ENCODE data around the gene SKIL.
"Not testable (repeated sequence)": the region's sequence is repeated elsewhere in the genome, so short reads cannot be mapped to it uniquely, and the experiment has no call there.

The SKIL gene

DNA sequence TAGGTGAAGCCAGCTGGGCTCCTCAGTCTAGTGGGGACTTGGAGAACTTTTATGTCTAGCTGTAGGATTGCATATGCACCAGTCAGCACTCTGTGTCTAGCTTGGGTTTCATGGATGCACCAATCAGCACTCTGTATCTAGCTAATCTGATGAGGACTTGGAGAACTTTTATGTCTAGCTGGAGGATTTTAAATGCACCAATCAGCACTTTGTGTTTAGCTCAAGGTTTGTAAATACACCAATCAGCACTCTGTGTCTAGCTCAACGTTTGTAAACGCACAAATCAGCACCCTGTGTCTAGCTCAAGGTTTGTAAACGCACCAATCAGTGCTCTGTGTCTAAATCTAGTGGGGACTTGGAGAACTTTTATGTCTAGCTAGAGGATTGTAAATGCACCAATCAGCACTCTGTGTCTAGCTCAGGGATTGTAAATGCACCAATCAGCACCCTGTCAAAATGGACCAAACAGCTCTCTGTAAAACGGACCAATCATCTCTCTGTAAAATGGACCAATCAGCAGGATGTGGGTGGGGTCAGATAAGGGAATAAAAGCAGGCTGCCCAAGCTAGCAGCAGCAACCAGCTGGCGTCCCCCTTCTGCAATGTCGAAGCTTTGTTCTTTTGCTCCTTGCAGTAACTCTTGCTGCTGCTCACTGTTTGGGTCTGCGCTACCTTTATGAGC is 29.5 kb upstream of the SKIL start:
- not testable (repeated sequence) for H3K27me3 ChIP-seq (ENCODE audit: control insufficient read depth in 5 of 5, insufficient read depth in 4 of 5, low read length in 5 of 5); H3K4me3 ChIP-seq (ENCODE audit: low read depth in 1 of 5, low read length in 5 of 5); H3K9me3 ChIP-seq (ENCODE audit: control insufficient read depth in 5 of 5, low read length in 5 of 5); H3K4me1 ChIP-seq (ENCODE audit: control insufficient read depth in 5 of 5, insufficient read depth in 5 of 5, low read length in 5 of 5); H3K27ac ChIP-seq (ENCODE audit: low read depth, low read length); H3K36me3 ChIP-seq (ENCODE audit: control insufficient read depth in 5 of 5, insufficient read depth in 5 of 5, low read length in 5 of 5); H3K9ac ChIP-seq (ENCODE audit: low read length in 5 of 5)

DNA sequence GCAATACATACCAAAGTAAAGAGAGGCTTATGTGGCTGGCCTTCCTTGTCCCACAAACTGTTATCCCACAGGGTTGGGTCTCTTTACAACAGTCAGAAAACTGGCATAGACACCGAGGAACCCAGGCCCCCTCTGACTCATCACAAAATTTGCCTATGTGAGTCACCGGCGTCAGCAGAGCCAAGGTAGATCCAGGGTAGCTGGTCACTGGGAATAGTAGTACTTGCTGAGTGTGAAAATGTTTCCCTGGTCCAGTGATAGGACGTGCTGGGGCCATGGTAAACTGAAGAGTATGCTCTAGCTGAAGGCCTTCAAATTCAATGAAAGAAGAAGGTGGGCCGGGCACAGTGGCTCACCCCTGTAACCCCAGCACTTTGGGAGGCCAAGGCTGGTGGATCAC is 27.1 kb upstream of the SKIL start:
- peaks cover 0 to 4% (median 0%) of the 10 kb centered on the region in 5 donors for H3K4me1 ChIP-seq (ENCODE audit: control insufficient read depth in 5 of 5, insufficient read depth in 5 of 5, low read length in 5 of 5)
- H3K27me3 ChIP-seq (ENCODE audit: control insufficient read depth in 5 of 5, insufficient read depth in 4 of 5, low read length in 5 of 5), result no peaks in the 10 kb centered on the region
- H3K9me3 ChIP-seq (ENCODE audit: control insufficient read depth in 5 of 5, low read length in 5 of 5), result no peaks in the 10 kb centered on the region
- H3K36me3 ChIP-seq (ENCODE audit: control insufficient read depth in 5 of 5, insufficient read depth in 5 of 5, low read length in 5 of 5), result no peaks in the 10 kb centered on the region
- H3K9ac ChIP-seq (ENCODE audit: low read length in 5 of 5), result no peak overlapping the region
- no peak overlapping the region for H3K27ac ChIP-seq (ENCODE audit: low read depth, low read length)
- no peak overlapping the region for H3K4me3 ChIP-seq (ENCODE audit: low read depth in 1 of 5, low read length in 5 of 5)

DNA sequence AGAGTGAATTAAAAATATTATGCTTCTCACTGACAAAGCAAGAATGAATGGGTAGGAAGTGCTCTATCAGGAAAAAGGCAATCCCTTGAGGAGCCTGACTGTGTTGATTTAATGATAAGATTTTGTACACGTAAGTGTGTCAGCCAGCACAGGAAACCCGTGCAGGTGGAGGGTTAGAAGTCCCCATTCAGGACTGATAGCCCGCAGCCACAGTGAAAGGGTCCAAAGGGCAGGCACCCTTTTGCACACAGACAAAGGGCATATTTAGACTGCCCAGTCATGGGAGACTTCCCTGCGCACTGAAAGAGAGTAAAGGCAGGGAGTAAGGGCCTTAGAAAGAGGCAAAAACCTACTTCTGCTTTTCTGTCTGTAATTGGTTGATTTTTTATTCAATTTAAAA is 26.4 kb upstream of the SKIL start:
- Histone ChIP-seq H3K9ac (ENCODE audit: low read length in 5 of 5) (no peak overlapping the region), H3K4me3 (ENCODE audit: low read depth in 1 of 5, low read length in 5 of 5) (no peak overlapping the region), H3K4me1 (ENCODE audit: control insufficient read depth in 5 of 5, insufficient read depth in 5 of 5, low read length in 5 of 5) (peaks cover 0 to 4% (median 0%) of the 10 kb centered on the region in 5 donors), H3K9me3 (ENCODE audit: control insufficient read depth in 5 of 5, low read length in 5 of 5) (no peaks in the 10 kb centered on the region), H3K27me3 (ENCODE audit: control insufficient read depth in 5 of 5, insufficient read depth in 4 of 5, low read length in 5 of 5) (no peaks in the 10 kb centered on the region), H3K27ac (ENCODE audit: low read depth, low read length) (no peak overlapping the region), H3K36me3 (ENCODE audit: control insufficient read depth in 5 of 5, insufficient read depth in 5 of 5, low read length in 5 of 5) (no peaks in the 10 kb centered on the region)

DNA sequence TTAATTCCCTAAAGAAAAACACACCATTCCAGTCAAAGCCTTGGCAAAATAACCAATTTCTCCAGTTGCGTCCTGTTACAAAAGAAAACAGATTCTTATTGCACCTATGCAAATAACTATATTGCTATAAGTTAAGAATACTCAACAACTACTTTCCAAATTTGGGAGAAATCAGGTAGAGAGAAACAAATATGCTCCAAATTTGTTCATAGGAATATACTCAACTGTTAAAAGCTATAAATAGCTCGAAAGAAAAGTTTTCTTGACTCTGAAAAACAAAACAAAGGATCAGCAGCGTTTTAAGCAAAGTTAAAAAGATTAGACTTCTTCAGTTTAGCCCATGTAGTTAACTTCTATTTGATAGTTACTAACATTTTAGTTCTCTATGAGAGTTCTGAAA is 20.1 kb upstream of the SKIL start:
- Histone ChIP-seq H3K36me3 (ENCODE audit: control insufficient read depth in 5 of 5, insufficient read depth in 5 of 5, low read length in 5 of 5) (no peaks in the 10 kb centered on the region), H3K4me3 (ENCODE audit: low read depth in 1 of 5, low read length in 5 of 5) (no peak overlapping the region), H3K9me3 (ENCODE audit: control insufficient read depth in 5 of 5, low read length in 5 of 5) (peaks cover 0 to 5% (median 3%) of the 10 kb centered on the region in 5 donors), H3K27me3 (ENCODE audit: control insufficient read depth in 5 of 5, insufficient read depth in 4 of 5, low read length in 5 of 5) (no peaks in the 10 kb centered on the region), H3K27ac (ENCODE audit: low read depth, low read length) (no peak overlapping the region), H3K4me1 (ENCODE audit: control insufficient read depth in 5 of 5, insufficient read depth in 5 of 5, low read length in 5 of 5) (no peaks in the 10 kb centered on the region), H3K9ac (ENCODE audit: low read length in 5 of 5) (no peak overlapping the region)

DNA sequence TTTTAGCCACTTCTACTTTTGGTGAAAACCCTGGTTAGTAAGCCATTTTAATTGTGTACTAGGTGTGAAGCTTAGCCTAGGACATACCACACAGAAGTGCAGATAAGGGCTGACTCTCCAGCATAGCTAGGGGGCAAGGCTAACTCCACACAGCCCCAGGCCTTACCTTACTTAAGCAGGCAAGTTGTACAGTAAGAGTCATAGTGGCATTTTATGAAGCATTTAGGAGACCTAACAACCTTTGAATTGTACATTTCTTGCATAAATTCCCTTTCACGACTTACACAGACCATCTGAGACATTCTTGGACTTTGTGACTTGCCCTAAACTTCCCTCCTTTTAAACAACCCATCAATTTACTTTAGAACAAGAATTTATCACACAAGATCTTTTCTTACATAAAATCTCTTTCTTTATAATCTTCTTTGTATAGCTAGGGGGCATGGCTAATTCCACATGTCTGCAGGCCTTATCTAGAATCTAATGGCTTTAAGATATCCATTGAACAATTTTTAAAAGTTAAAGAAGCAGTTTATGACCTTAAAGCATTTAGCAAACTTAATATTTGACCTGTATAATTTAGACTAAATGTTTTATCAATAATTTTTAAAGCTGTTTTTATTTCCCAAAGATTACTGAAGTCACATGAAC is 18.7 kb upstream of the SKIL start:
- H3K9ac ChIP-seq (ENCODE audit: low read length in 5 of 5), result no peak overlapping the region

DNA sequence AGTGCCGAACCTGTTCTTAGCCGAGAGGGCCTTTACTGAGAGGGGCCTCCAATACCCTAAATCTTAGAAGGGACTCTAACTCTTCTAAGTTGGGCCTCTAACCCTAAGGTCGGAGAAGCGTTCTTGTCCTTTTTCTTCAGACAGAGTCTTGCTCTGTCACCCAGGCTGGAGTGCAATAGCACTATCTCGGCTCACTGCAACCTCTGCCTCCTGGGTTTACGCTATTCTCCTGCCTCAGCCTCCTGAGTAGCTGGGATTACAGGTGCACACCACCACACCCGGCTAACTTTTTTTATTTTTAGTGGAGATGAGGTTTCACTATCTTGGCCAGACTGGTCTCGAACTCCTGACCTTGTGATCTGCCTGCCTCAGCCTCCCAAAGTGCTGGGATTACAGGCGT is 15.2 kb upstream of the SKIL start:
- not testable (repeated sequence) for H3K9me3 ChIP-seq (ENCODE audit: control insufficient read depth in 5 of 5, low read length in 5 of 5); H3K27me3 ChIP-seq (ENCODE audit: control insufficient read depth in 5 of 5, insufficient read depth in 4 of 5, low read length in 5 of 5); H3K9ac ChIP-seq (ENCODE audit: low read length in 5 of 5); H3K27ac ChIP-seq (ENCODE audit: low read depth, low read length); H3K4me3 ChIP-seq (ENCODE audit: low read depth in 1 of 5, low read length in 5 of 5); H3K4me1 ChIP-seq (ENCODE audit: control insufficient read depth in 5 of 5, insufficient read depth in 5 of 5, low read length in 5 of 5); H3K36me3 ChIP-seq (ENCODE audit: control insufficient read depth in 5 of 5, insufficient read depth in 5 of 5, low read length in 5 of 5)

More for the DNA sequence above, 18.7 kb upstream of the SKIL start:
- peaks cover 0 to 5% (median 3%) of the 10 kb centered on the region in 5 donors for H3K9me3 ChIP-seq (ENCODE audit: control insufficient read depth in 5 of 5, low read length in 5 of 5)
- H3K36me3 ChIP-seq (ENCODE audit: control insufficient read depth in 5 of 5, insufficient read depth in 5 of 5, low read length in 5 of 5), result no peaks in the 10 kb centered on the region
- H3K27me3 ChIP-seq (ENCODE audit: control insufficient read depth in 5 of 5, insufficient read depth in 4 of 5, low read length in 5 of 5), result no peaks in the 10 kb centered on the region
- H3K4me3 ChIP-seq (ENCODE audit: low read depth in 1 of 5, low read length in 5 of 5), result no peak overlapping the region
- H3K4me1 ChIP-seq (ENCODE audit: control insufficient read depth in 5 of 5, insufficient read depth in 5 of 5, low read length in 5 of 5), result no peaks in the 10 kb centered on the region
- no peak overlapping the region for H3K27ac ChIP-seq (ENCODE audit: low read depth, low read length)

GRCh38 chr3:170343859-170344258 is 13.7 kb upstream of the SKIL start:
- H3K4me3 ChIP-seq (ENCODE audit: low read depth in 1 of 5, low read length in 5 of 5); H3K36me3 ChIP-seq (ENCODE audit: control insufficient read depth in 5 of 5, insufficient read depth in 5 of 5, low read length in 5 of 5); H3K27ac ChIP-seq (ENCODE audit: low read depth, low read length); H3K4me1 ChIP-seq (ENCODE audit: control insufficient read depth in 5 of 5, insufficient read depth in 5 of 5, low read length in 5 of 5); H3K9me3 ChIP-seq (ENCODE audit: control insufficient read depth in 5 of 5, low read length in 5 of 5); H3K27me3 ChIP-seq (ENCODE audit: control insufficient read depth in 5 of 5, insufficient read depth in 4 of 5, low read length in 5 of 5); H3K9ac ChIP-seq (ENCODE audit: low read length in 5 of 5): not testable (repeated sequence)

DNA sequence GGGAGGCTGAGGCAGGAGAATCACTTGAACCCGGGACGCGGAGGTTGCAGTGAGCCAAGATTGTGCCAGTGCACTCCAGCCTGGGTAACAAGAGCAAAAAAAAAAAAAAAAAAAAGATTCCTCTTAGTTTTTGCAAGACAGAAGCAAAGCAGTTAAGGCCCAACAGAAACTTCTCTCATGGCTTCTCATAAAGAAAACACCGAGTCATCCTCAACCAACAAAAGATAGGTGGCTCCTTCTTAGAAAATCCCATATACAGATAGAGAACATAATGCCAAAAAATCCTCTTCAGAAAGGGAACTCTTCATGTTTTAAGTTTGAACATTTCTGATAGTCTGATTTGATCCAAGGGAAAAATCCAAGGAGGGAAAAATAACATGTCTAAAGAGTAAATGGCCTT is 12.5 kb upstream of the SKIL start:
- Histone ChIP-seq H3K27me3 (ENCODE audit: control insufficient read depth in 5 of 5, insufficient read depth in 4 of 5, low read length in 5 of 5) (no peaks in the 10 kb centered on the region), H3K36me3 (ENCODE audit: control insufficient read depth in 5 of 5, insufficient read depth in 5 of 5, low read length in 5 of 5) (no peaks in the 10 kb centered on the region), H3K4me3 (ENCODE audit: low read depth in 1 of 5, low read length in 5 of 5) (no peak overlapping the region), H3K9ac (ENCODE audit: low read length in 5 of 5) (no peak overlapping the region), H3K9me3 (ENCODE audit: control insufficient read depth in 5 of 5, low read length in 5 of 5) (no peaks in the 10 kb centered on the region), H3K4me1 (ENCODE audit: control insufficient read depth in 5 of 5, insufficient read depth in 5 of 5, low read length in 5 of 5) (peaks cover 0 to 2% (median 0%) of the 10 kb centered on the region in 5 donors), H3K27ac (ENCODE audit: low read depth, low read length) (no peak overlapping the region)

- Histone ChIP-seq H3K9ac (ENCODE audit: low read length in 5 of 5) (no peak overlapping the region), H3K36me3 (ENCODE audit: control insufficient read depth in 5 of 5, insufficient read depth in 5 of 5, low read length in 5 of 5) (no peaks in the 10 kb centered on the region), H3K4me1 (ENCODE audit: control insufficient read depth in 5 of 5, insufficient read depth in 5 of 5, low read length in 5 of 5) (peaks cover 0 to 4% (median 2%) of the 10 kb centered on the region in 5 donors), H3K4me3 (ENCODE audit: low read depth in 1 of 5, low read length in 5 of 5) (no peak overlapping the region), H3K9me3 (ENCODE audit: control insufficient read depth in 5 of 5, low read length in 5 of 5) (no peaks in the 10 kb centered on the region), H3K27ac (ENCODE audit: low read depth, low read length) (no peak overlapping the region), H3K27me3 (ENCODE audit: control insufficient read depth in 5 of 5, insufficient read depth in 4 of 5, low read length in 5 of 5) (no peaks in the 10 kb centered on the region)
Observed at GRCh38 chr3:170346481-170347392, 10.8 kb upstream of the SKIL start.
